ENCODE data around the gene PAIP2. TPM values are rescaled to one million over a fixed set of nuclear protein-coding genes. Genes with fewer than 3 reads are reported as not detected.

Gene PAIP2
- total RNA-seq, 1 donor from 2014 or later, result 83.3 TPM

GRCh38 chr5:139376364-139376763 is 34.7 kb downstream of the PAIP2 start:
- Mint-ChIP-seq H3K36me3 (ENCODE audit: low read depth) (peaks cover 22% of the 10 kb centered on the region), H3K27me3 (no peaks in the 10 kb centered on the region), H3K9me3 (no peaks in the 10 kb centered on the region), H3K27ac (no peak overlapping the region), H3K4me3 (no peak overlapping the region), H3K4me1 (peaks cover 24% of the 10 kb centered on the region)
- intact Hi-C loops (cut with micrococcal nuclease), result no loop called here
- no peak for DNase-seq

DNA sequence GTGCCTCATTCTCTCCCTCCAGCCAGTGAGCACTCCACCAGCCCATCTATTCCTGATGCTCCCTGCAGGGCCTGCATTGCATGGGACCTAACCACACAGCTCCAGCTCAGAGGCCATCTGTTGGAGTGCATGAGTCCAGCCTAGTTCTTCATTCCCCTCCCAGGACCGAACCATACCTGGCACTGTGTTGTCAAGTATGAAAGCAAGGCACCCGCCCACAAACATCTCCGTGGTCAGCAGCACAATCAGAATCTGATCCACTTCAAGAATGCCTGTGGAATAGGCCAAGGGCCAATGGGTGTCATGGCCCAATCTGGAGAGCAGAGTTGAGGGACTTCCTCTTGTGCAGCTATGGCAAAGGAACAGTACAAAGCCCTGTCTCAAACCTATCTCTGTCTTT is 35.6 kb downstream of the PAIP2 start:
- Mint-ChIP-seq H3K36me3 (ENCODE audit: low read depth) (peaks cover 16% of the 10 kb centered on the region), H3K27ac (no peak overlapping the region), H3K27me3 (no peaks in the 10 kb centered on the region), H3K4me1 (peaks cover 15% of the 10 kb centered on the region), H3K9me3 (no peaks in the 10 kb centered on the region), H3K4me3 (no peak overlapping the region)
- DNase-seq, result no peak
- intact Hi-C loops (cut with micrococcal nuclease), result no loop called here

- Mint-ChIP-seq H3K9me3 (no peaks in the 10 kb centered on the region), H3K27me3 (no peaks in the 10 kb centered on the region), H3K36me3 (ENCODE audit: low read depth) (peaks cover 11% of the 10 kb centered on the region), H3K4me1 (peaks cover 14% of the 10 kb centered on the region), H3K27ac (no peak overlapping the region), H3K4me3 (no peak overlapping the region)
- intact Hi-C loops (cut with micrococcal nuclease), result no loop called here
- DNase-seq, result no peak
These were observed 36.6 kb downstream of the PAIP2 start for GRCh38 chr5:139378101-139378825.

DNA sequence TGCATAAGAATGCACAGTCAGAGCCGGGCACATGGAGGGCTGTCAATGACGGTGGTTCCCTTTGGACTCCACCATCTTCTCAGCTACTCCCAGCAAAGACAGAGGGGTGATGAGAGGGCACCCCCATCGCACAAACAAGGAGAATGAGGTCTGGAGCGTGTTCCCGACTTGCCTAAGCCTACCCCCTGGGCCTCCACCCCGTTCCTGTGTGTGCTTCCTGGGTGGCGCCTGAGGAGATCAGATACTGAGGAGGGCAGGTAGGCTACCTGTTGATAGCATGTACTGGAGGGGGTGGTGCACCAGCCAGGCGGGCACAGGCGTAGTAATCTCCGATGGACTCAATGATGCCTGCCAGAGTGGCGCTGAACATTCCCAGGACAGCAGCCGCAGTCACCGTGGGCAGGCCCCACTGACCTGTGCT is 37.3 kb downstream of the PAIP2 start:
- H3K27me3 Mint-ChIP-seq, result no peaks in the 10 kb centered on the region
- intact Hi-C loops (cut with micrococcal nuclease), result no loop called here
- DNase-seq, result no peak
- no peak overlapping the region for H3K4me3 Mint-ChIP-seq
- peaks cover 9% of the 10 kb centered on the region for H3K4me1 Mint-ChIP-seq
- H3K9me3 Mint-ChIP-seq, result no peaks in the 10 kb centered on the region
- H3K27ac Mint-ChIP-seq, result no peak overlapping the region
- H3K36me3 Mint-ChIP-seq (ENCODE audit: low read depth), result peaks cover 5% of the 10 kb centered on the region

- intact Hi-C loops (cut with micrococcal nuclease), result no loop called here
- Mint-ChIP-seq H3K36me3 (ENCODE audit: low read depth) (peaks cover 5% of the 10 kb centered on the region), H3K4me3 (no peak overlapping the region), H3K4me1 (peaks cover 15% of the 10 kb centered on the region), H3K9me3 (no peaks in the 10 kb centered on the region), H3K27me3 (no peaks in the 10 kb centered on the region), H3K27ac (no peak overlapping the region)
- no peak for DNase-seq
These were observed 38.2 kb downstream of the PAIP2 start for GRCh38 chr5:139379626-139380449.

DNA sequence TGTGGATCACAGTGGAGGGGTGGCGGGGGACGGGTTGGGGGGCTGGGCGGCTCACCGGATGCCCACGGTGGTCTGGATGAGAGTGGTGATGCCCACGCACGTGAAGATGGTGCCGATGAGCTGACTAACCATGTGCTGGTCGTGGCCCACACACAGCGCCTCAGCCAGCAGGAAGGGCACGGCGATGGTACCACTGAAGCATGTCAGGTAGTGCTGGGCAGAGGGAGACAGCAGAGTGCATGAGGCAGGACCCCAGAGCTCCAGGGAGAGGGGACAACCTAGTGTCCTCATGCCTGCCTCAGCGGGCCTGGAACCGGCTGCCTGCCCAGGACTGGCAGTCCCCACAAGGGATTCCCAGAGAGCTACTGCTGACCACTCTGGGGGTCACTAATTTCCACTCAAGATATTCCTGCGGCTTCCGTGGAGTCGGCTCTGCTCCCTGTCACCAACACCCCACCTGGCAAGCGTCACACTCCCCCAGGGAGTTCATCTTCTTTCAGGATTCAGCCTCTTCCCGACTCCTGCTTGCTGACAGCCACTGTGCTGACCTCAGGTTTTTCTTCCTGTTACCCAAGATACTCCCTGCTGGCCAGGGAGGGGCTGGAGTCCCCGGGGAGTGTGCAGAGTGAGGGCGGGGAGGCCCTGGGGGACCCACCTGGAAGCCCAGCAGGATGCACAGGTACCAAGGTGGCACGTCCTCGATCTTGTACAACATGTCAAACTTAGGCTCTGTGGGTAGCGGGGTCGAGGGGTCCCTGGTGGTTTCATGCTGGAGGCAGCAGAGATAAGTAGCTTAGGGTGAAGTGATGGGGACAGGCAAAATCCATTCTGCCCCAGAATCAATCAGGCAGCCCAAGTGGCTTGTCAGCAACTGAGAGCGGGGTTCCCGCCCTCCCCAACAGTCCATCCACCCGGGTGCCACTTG is 40.4 kb downstream of the PAIP2 start:
- DNase-seq, result no peak
- intact Hi-C loops (cut with micrococcal nuclease), result no loop called here

DNA sequence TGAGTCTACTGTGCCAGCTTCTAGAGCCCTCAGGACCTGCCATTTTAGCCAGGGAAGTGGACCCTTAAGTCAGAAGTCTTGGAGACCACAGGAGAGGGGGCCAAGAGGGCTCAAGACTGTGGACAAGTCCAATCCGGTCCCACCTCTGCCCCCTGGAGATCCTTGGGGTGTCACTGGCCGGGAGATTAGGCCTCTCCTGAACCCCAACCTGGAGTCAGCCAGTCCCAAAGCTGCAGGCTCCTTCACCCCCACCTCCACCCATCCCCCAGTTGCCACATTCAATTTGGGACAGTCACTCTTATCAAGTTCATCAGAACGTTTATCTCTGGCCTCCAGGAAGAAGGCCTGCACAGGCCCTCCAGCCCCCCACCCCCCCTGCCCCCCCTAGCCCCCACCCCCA is 41.2 kb downstream of the PAIP2 start:
- H3K36me3 Mint-ChIP-seq (ENCODE audit: low read depth), result no peaks in the 10 kb centered on the region
- no peak for DNase-seq
- no peak overlapping the region for H3K27ac Mint-ChIP-seq
- H3K4me1 Mint-ChIP-seq, result peaks cover 32% of the 10 kb centered on the region
- H3K4me3 Mint-ChIP-seq, result no peak overlapping the region
- no peaks in the 10 kb centered on the region for H3K27me3 Mint-ChIP-seq
- intact Hi-C loops (cut with micrococcal nuclease), result no loop called here
- no peaks in the 10 kb centered on the region for H3K9me3 Mint-ChIP-seq

More for the DNA sequence above, 40.4 kb downstream of the PAIP2 start:
- no peak overlapping the region for H3K4me3 Mint-ChIP-seq
- H3K4me1 Mint-ChIP-seq, result peaks cover 35% of the 10 kb centered on the region
- H3K27me3 Mint-ChIP-seq, result no peaks in the 10 kb centered on the region
- H3K9me3 Mint-ChIP-seq, result no peaks in the 10 kb centered on the region
- H3K36me3 Mint-ChIP-seq (ENCODE audit: low read depth), result peaks cover 4% of the 10 kb centered on the region
- H3K27ac Mint-ChIP-seq, result no peak overlapping the region

- Mint-ChIP-seq H3K36me3 (ENCODE audit: low read depth) (no peaks in the 10 kb centered on the region), H3K4me1 (peaks cover 38% of the 10 kb centered on the region), H3K4me3 (no peak within 1 kb of the TSS), H3K27ac (peak within 1 kb of the TSS; percentile 92), H3K9me3 (no peaks in the 10 kb centered on the region), H3K27me3 (no peaks in the 10 kb centered on the region)
- intact Hi-C loops (cut with micrococcal nuclease), result no loop called here
- DNase-seq, result no peak
These were observed 41.8 kb downstream of the PAIP2 start, which contains the start of gene SLC23A1 for GRCh38 chr5:139383275-139383992. Gene SLC23A1, minus strand, starts transcription at chr5:139383297. Its CDS starts 44 bp downstream, at chr5:139383253.

DNA sequence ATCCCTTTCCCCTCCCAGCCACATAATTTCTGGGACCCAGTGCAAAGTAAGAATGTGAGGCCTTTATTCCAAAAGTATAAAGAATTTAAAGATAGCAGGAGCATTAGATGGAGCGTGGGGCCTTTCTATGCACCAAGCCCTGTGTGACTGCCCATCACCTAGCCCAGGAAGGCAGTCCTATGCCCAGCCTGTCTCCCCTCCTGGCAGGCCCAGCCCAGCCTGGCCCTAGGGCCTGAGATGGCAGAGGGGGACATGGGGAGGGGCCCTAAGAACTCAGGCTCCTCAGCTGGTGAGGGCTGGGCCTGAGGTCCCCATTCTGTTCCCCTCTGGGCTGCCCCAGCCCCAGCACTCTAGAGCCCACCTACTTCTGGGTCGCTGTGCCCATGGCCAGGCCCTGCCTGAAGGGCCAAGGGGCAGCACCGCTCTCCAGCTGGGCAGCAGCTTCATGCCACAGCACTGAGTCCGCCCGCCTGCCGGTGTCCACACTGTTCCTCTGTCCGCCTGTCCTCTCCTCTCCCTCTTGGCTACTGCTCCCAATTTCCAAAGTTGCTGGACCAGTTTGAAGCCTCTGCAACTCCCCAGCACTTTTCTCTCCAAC is 42.4 kb downstream of the PAIP2 start:
- H3K4me3 Mint-ChIP-seq, result peak overlapping the region; percentile 84
- peaks cover 41% of the 10 kb centered on the region for H3K4me1 Mint-ChIP-seq
- no peaks in the 10 kb centered on the region for H3K27me3 Mint-ChIP-seq
- H3K27ac Mint-ChIP-seq, result peak overlapping the region; percentile 92
- DNase-seq, result no peak
- no peaks in the 10 kb centered on the region for H3K36me3 Mint-ChIP-seq (ENCODE audit: low read depth)
- intact Hi-C loops (cut with micrococcal nuclease), result loop anchor here (2.0 kb wide), 1 partner anchor 13 kb away; no protein-coding TSS in a partner anchor
- H3K9me3 Mint-ChIP-seq, result no peaks in the 10 kb centered on the region

GRCh38 chr5:139384591-139385051 is 43.0 kb downstream of the PAIP2 start:
- no peak for DNase-seq
- no peaks in the 10 kb centered on the region for H3K9me3 Mint-ChIP-seq
- peaks cover 3% of the 10 kb centered on the region for H3K36me3 Mint-ChIP-seq (ENCODE audit: low read depth)
- H3K27me3 Mint-ChIP-seq, result no peaks in the 10 kb centered on the region
- intact Hi-C loops (cut with micrococcal nuclease), result loop anchor here (2.0 kb wide), 1 partner anchor 14 kb away; no protein-coding TSS in a partner anchor
- H3K4me1 Mint-ChIP-seq, result peaks cover 44% of the 10 kb centered on the region
- peak overlapping the region; percentile 84 for H3K4me3 Mint-ChIP-seq
- peak overlapping the region; percentile 92 for H3K27ac Mint-ChIP-seq

- Mint-ChIP-seq H3K27me3 (no peaks in the 10 kb centered on the region), H3K4me1 (peaks cover 52% of the 10 kb centered on the region)
- intact Hi-C loops (cut with micrococcal nuclease), result loop anchor here (2.0 kb wide), 1 partner anchor 15 kb away; no protein-coding TSS in a partner anchor
These were observed 43.7 kb downstream of the PAIP2 start for GRCh38 chr5:139385061-139386049.

GRCh38 chr5:139386050-139386438 is 44.4 kb downstream of the PAIP2 start:
- Mint-ChIP-seq H3K27me3 (no peaks in the 10 kb centered on the region), H3K27ac (peak overlapping the region; percentile 92), H3K4me3 (peak overlapping the region; percentile 84), H3K4me1 (peaks cover 59% of the 10 kb centered on the region), H3K9me3 (no peaks in the 10 kb centered on the region), H3K36me3 (ENCODE audit: low read depth) (peaks cover 3% of the 10 kb centered on the region)
- intact Hi-C loops (cut with micrococcal nuclease), result no loop called here
- DNase-seq, result no peak

More at GRCh38 chr5:139385061-139386049, 43.7 kb downstream of the PAIP2 start:
- peak overlapping the region; percentile 84 for H3K4me3 Mint-ChIP-seq
- H3K27ac Mint-ChIP-seq, result peak overlapping the region; percentile 92
- DNase-seq, result peak; percentile 82
- H3K9me3 Mint-ChIP-seq, result no peaks in the 10 kb centered on the region
- peaks cover 3% of the 10 kb centered on the region for H3K36me3 Mint-ChIP-seq (ENCODE audit: low read depth)

Measured in activated CD4-positive, alpha-beta T cell treated with anti-CD3 and anti-CD28 coated beads, Interleukin-2, amount 10 ng/mL, durations not matched to agents 24 days and 14 days (primary cell).